ENCODE measurements around the gene GEMIN4. TPM values are rescaled to one million over a fixed set of nuclear protein-coding genes. Genes with fewer than 3 reads are reported as not detected.

GEMIN4 gene
- total RNA-seq, 1 experiment from 2014 or later: 48.4 TPM

- TF ChIP-seq ZNF532 (CRISPR knock-in tag; IDR thresholded peaks at IDR 0.05; ENCODE audit: borderline replicate concordance) (no peak), PRDM15 (CRISPR knock-in tag; IDR thresholded peaks at IDR 0.05) (no peak), EMX1 (CRISPR knock-in tag; IDR thresholded peaks at IDR 0.05) (no peak), CDX4 (CRISPR knock-in tag; IDR thresholded peaks at IDR 0.05; ENCODE audit: borderline replicate concordance) (no peak), ZNF671 (CRISPR knock-in tag; IDR thresholded peaks at IDR 0.05) (no peak), NR3C1 (CRISPR knock-in tag; conservative IDR thresholded peaks at IDR 0.05; ENCODE audit: low read depth) (no peak), GTF2I (CRISPR knock-in tag; conservative IDR thresholded peaks at IDR 0.05) (no peak), RELA (CRISPR knock-in tag; IDR thresholded peaks at IDR 0.05; ENCODE audit: borderline replicate concordance) (no peak), MYBL2 (CRISPR knock-in tag; IDR thresholded peaks at IDR 0.05) (no peak), NFATC4 (CRISPR knock-in tag; IDR thresholded peaks at IDR 0.05) (no peak)
- no peak for ATAC-seq
- Mint-ChIP-seq H3K9me3 (no peaks in the 10 kb centered on the region), H3K27me3 (ENCODE audit: low read depth) (no peaks in the 10 kb centered on the region), H3K4me1 (no peaks in the 10 kb centered on the region), H3K27ac (no peak overlapping the region; the same call in 1 of the 2 replicates), H3K36me3 (peaks cover 82% of the 10 kb centered on the region), H3K4me3 (no peak overlapping the region)
- CTCF ChIA-PET: no interaction called here
- DNase-seq (ENCODE audit: low spot score): no peak
- POLR2A ChIA-PET: interaction anchor here (0.7 kb wide), 1 partner anchor 57 kb away, joined by 3 read pairs; no protein-coding TSS in a partner anchor
Observed at GRCh38 chr17:773467-774312, 21.6 kb upstream of the GEMIN4 start.

- no peak for TF ChIP-seq RORB (CRISPR knock-in tag; IDR thresholded peaks at IDR 0.05)
- no peak for TF ChIP-seq PRDM15 (CRISPR knock-in tag; IDR thresholded peaks at IDR 0.05)
- no peak for TF ChIP-seq NR1H2 (CRISPR knock-in tag; IDR thresholded peaks at IDR 0.05)
- no peak for TF ChIP-seq ZNF423 (CRISPR knock-in tag; IDR thresholded peaks at IDR 0.05)
- TF ChIP-seq PRRX2 (CRISPR knock-in tag; IDR thresholded peaks at IDR 0.05): no peak
- TF ChIP-seq CREM (CRISPR knock-in tag; IDR thresholded peaks at IDR 0.05): no peak
- no peak for TF ChIP-seq ZNF263 (CRISPR knock-in tag; IDR thresholded peaks at IDR 0.05; ENCODE audit: low read depth)
- TF ChIP-seq HMGA2 (CRISPR knock-in tag; IDR thresholded peaks at IDR 0.05): no peak
- TF ChIP-seq CREB1 (CRISPR knock-in tag; IDR thresholded peaks at IDR 0.05): no peak
- TF ChIP-seq ZBTB21 (CRISPR knock-in tag; IDR thresholded peaks at IDR 0.05; ENCODE audit: borderline replicate concordance): no peak
- TF ChIP-seq ZNF121 (CRISPR knock-in tag; IDR thresholded peaks at IDR 0.05): no peak
- TF ChIP-seq SOX15 (CRISPR knock-in tag; IDR thresholded peaks at IDR 0.05): no peak
- H3K27ac Mint-ChIP-seq: no peak overlapping the region
- H3K36me3 Mint-ChIP-seq: peaks cover 79% of the 10 kb centered on the region
- H3K27me3 Mint-ChIP-seq (ENCODE audit: low read depth): no peaks in the 10 kb centered on the region
- ChIA-PET POLR2A (interaction anchor here (0.7 kb wide), 2 partner anchors 44 to 57 kb away, joined by 3 read pairs; no protein-coding TSS in a partner anchor), CTCF (no interaction called here)
- H3K9me3 Mint-ChIP-seq: no peaks in the 10 kb centered on the region
- ATAC-seq: no peak
- DNase-seq (ENCODE audit: low spot score): no peak
- no peak overlapping the region for H3K4me3 Mint-ChIP-seq
- no peaks in the 10 kb centered on the region for H3K4me1 Mint-ChIP-seq
Observed at GRCh38 chr17:773016-773415, 21.0 kb upstream of the GEMIN4 start.

All from WTC11 (cell line).